Endometrial microvascular endothelial cells (primary cell): ENCODE results near the gene PPP1R15A. TPM values are rescaled to one million over a fixed set of nuclear protein-coding genes. Genes with fewer than 3 reads are reported as not detected.
"Not testable (repeated sequence)": the region's sequence is repeated elsewhere in the genome, so short reads cannot be mapped to it uniquely, and the experiment has no call there.

ENCODE experiments used
- in situ Hi-C: cut with HindIII; loops from 2 replicates; pipeline ENCODE4 v1.10.0; 2017; ENCODE audit warnings: low sequenced_read_pairs, low pct_unique_long_range_greater_than_20kb; ENCODE audit errors: inconsistent ontology term
- total RNA-seq: library from RNA; depleted of rRNA; stranded (reverse); fragments of >200 nt; gene quantifications from one replicate; pipeline ENCODE4 v1.2.3, GENCODE V29; 2015; ENCODE audit errors: inconsistent ontology term

The PPP1R15A gene
- total RNA-seq, 1 donor from 2014 or later = 56.0 TPM

DNA sequence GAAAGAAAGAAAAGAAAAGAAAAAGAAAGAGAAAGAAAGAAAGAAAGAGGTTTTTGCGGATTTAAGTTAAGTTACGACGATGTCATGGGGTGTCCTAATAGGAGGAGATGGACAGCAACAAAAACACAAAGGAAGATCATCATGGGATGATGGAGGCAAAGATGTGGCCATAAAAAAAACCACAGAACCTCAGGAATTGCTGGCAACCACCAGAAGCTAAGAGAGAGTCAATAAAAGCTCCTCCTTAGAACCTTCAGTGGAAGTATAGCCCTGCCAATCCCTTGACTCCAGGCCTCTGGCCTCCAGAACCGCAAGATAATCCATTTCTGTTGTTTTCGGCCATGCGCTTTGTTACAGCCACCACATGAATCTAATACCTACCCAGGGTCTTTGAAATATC, 15.3 kb upstream of the PPP1R15A start:
- in situ Hi-C loops = no loop called here

DNA sequence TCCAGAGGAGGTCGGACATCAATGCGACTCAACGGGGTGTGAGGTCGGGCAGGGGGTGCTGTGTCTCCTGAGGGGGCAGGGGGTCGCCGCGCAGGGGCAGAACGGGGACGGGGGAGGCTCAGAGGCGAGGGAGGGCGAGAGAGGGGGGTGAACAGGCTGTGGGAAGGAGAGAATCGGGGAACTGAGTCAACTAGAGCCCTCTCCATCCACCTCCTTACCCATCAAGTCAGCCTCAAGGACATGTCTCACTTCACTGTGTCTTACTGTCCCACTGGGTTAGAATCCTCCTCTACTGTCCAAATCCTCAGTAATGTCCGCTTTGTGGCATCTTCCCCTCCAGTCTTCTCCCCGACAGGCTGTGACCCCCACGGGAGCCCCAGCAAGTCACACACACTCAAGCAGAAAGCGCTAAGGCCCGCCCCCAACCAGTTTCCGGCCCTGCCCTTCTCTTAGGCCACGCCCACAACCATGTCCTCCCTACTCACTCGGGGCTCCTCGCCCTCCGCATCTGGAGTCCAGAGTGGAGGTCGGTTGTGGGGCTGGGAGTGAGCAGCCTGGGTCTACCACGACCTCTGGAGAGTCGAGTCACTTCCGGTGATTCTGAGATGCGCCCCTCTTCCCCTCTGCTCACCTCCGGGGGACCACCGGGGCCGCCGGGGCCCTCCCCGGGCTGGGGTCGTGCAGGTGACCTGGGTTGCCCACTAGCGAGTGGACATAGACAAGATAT, 13.1 kb upstream of the PPP1R15A start:
- in situ Hi-C loops = no loop called here

- in situ Hi-C loops = no loop called here
These were observed 12.3 kb upstream of the PPP1R15A start for GRCh38 chr19:48859711-48860572.

DNA sequence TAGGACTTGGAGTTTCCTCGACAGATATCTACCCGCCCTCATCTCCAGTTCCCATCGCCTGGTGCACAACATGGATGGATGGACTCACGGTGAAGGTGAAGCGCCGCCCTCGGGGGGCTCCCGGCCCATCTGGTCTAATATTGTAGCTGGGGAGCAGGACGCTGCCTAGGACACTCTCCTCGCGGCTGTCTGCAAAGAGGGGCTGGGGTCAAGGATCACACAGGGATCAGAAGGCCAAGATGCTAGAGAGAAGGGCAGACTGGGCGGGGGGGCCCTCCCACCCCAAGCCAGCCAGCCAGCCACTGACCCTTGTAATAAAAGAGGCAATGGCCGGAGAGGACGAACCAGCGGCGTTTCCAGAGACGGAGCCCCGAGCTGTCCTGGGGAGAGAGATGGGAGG, 10.9 kb upstream of the PPP1R15A start:
- in situ Hi-C loops = no loop called here

- in situ Hi-C loops = no loop called here
These were observed 9.4 kb upstream of the PPP1R15A start for GRCh38 chr19:48862827-48863226.

DNA sequence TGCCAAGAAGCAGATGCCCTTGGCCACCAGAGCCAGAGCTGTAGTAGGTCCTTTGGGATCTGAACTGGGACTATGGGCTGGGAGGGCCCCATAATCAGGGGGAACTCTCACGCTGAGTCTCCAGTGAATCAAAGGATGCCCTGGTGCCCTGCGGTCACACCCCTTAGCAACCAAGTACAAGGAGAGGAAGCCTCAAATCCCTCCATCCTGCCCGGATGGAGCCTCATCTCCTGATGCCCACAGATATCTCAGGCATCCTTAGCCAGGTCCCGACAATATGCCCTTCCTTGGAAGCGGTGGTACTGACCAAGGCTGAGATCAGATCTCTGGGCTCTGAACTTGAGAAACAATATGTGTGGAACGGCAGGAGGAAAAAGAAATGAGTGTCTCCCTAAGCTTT, 5.5 kb upstream of the PPP1R15A start:
- in situ Hi-C loops = no loop called here

GRCh38 chr19:48867123-48867745, 5.0 kb upstream of the PPP1R15A start:
- in situ Hi-C loops = no loop called here

- in situ Hi-C loops = no loop called here
These were observed 4.5 kb upstream of the PPP1R15A start for GRCh38 chr19:48867746-48868113.

DNA sequence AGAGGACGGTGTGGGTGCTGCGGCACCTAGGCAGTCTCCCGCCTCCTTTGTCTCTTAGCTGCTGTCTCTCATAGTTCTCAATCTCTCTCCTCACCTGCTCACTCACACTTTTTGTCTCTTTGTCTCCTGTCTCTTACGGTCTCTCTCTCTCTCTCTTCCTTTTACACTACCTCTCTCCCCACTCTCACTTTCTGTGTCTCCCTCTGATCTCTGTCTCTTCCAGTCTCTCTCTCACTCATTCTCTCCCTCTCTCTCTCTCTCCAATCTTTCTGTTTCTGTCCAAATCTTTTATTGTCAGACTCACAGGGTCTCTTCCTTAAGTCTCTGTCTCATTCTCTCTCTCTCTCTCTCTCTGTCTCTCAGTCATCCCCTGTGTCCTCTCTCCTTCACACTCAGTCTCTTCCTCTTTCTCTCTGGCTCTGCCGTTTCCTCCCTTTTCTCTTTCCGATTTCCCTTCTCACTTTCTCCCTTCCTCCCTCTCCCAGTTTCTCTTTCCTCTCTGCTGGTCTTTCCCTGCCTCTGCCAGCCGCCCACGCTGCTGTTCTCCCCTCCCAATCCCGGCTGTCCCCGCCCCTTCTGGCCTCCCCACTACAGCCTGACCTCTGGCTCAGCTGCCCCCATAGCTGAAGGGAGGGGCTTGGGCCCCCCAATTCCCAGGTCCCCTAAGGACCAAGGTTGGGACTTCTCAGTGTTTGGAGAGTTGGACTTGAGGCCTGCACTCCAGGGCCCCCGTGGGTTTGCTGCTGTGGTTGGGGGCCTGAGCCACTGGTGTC, 3.9 kb upstream of the PPP1R15A start, which contains the start of gene PLEKHA4:
Gene PLEKHA4, minus strand, starts transcription at position 504 of the 773 bp plus-strand sequence. CDS start 997 bp downstream, outside the sequence.
- in situ Hi-C loops = no loop called here

DNA sequence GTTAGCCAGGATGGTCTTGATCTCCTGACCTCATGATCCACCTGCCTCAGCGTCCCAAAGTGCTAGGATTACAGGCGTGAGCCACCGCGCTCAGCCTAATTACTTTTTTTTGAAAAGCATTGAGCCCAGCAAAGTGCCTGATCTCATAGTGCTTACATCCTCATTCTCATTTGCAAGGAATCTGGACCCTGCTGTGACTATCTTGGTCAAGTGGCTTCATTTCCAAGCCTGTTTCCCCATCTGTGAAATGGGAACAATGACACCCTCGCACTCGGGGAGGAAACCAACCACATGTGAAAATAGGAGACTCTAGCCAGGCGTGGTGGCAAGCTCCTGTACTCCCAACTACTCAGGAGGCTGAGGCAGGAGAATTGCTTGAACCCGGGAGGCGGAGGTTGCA, 2.2 kb upstream of the PPP1R15A start:
- in situ Hi-C loops = no loop called here

- in situ Hi-C loops = not testable (repeated sequence)
These were observed 595 bp upstream of the PPP1R15A start for GRCh38 chr19:48871471-48872181.

- in situ Hi-C loops = no loop called here
These were observed 759 bp downstream of the PPP1R15A start for GRCh38 chr19:48872884-48873475.

GRCh38 chr19:48873476-48874302, 1.5 kb downstream of the PPP1R15A start:
- in situ Hi-C loops = no loop called here

DNA sequence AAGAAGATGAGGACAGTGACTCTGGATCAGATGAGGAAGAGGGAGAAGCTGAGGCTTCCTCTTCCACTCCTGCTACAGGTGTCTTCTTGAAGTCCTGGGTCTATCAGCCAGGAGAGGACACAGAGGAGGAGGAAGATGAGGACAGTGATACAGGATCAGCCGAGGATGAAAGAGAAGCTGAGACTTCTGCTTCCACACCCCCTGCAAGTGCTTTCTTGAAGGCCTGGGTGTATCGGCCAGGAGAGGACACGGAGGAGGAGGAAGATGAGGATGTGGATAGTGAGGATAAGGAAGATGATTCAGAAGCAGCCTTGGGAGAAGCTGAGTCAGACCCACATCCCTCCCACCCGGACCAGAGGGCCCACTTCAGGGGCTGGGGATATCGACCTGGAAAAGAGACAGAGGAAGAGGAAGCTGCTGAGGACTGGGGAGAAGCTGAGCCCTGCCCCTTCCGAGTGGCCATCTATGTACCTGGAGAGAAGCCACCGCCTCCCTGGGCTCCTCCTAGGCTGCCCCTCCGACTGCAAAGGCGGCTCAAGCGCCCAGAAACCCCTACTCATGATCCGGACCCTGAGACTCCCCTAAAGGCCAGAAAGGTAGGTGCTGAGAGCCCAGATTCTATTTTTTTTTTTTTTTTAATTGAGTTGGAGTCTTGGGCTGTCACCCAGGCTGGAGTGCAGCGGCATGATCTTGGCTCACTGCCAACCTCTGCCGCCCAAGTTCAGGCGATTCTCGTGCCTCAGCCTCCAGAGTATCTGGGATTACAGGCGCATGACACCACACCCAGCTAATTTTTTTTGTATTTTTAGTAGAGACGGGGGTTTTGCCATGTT, 2.3 kb downstream of the PPP1R15A start:
- in situ Hi-C loops = no loop called here

DNA sequence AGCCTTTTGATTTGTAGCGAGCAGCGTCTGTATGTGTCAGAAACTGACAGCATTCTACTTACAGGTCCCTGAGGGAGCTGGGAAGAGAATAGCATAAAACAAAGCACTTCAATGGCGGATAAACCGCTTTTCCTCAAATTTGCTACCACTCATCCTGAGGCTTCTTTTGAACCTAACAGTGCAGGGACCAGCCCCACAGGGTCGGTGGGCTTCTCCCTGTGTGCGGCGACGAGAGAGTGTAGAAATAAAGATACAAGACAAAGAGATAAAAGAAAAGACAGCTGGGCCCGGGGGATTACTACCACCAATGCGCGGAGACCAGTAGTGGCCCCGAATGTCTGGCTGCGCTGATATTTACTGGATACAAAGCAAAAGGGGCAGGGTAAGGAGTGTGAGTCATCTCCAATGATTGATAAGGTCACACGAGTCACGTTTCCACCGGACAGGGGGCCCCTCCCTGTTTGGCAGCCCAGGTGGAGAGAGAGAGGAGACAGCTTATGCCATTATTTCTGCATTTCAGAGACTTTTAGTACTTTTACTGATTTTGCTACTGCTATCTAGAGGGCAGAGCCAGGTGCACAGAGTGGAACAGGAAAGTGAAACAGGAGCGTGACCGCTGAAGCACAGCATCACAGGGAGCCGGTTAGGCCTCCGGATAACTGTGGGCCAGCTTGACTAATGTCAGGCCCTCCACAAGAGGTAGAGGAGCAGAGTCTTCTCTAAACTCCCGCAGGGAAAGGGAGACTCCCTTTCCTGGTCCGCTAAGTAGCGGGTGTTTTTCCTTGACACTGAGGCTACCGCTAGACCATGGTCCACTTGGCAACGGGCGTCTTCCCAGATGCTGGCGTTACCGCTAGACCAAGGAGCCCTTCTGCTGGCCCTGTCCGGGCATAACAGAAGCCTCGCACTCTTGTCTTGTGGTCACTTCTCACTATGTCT, 4.1 kb downstream of the PPP1R15A start:
- in situ Hi-C loops = not testable (repeated sequence)

- in situ Hi-C loops = no loop called here
These were observed 5.6 kb downstream of the PPP1R15A start for GRCh38 chr19:48877855-48878195.
